ENCODE measurements around the gene HLA-DQA1. TPM values are rescaled to one million over a fixed set of nuclear protein-coding genes. Genes with fewer than 3 reads are reported as not detected.

HLA-DQA1 gene
- total RNA-seq, 1 experiment from 2014 or later, result 0.86 TPM

DNA sequence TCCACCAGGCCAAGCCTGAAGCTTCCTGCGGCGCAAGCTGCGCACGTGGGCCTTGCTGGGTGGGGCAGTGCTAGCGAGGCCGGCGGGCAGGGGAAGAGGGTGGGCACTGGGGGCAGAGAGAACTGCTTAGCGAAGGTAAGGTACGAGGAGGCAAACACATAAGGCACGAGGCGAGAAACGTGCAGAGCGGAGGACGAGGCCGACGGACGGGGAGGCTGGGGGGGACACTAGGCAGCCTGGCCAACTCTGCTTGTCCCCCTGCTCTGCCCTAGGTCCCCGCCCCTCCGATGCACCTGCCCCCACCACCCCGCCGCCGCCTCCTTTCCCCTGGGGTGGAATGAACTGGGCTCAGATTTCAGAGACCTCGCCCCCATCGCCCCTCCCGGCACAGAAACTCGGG is 27.1 kb downstream of the HLA-DQA1 start:
- ATAC-seq, result no peak
- no peaks in the 10 kb centered on the region for H3K4me1 ChIP-seq (ENCODE audit: control insufficient read depth in 1 of 2, insufficient read depth in 2 of 2, low read length in 2 of 2)
- DNase-seq (ENCODE audit: low read depth, low spot score), result no peak
- H4K20me1 ChIP-seq (ENCODE audit: insufficient read depth), result no peaks in the 10 kb centered on the region
- H3K4me3 ChIP-seq (replicated peaks in 1 of 2; ENCODE audit: low read depth in 1 of 2, low read length in 2 of 2), result no peak overlapping the region
- H3K9ac ChIP-seq (ENCODE audit: low read length), result no peak overlapping the region
- no peaks in the 10 kb centered on the region for H3K9me3 ChIP-seq (ENCODE audit: control insufficient read depth in 1 of 2, insufficient read depth in 1 of 2, low read depth in 1 of 2, low read length in 2 of 2)
- H3K79me2 ChIP-seq (ENCODE audit: insufficient read depth, low read length), result no peaks in the 10 kb centered on the region
- no peak overlapping the region for H3K4me2 ChIP-seq (ENCODE audit: low read length)
- ChIA-PET POLR2A (no interaction called here), RAD21 (ENCODE audit: low non-redundant PET in 1 of 2, low total read pairs in 2 of 2, uncharacterized antibody in 2 of 2, unreplicated experiment in 2 of 2) (no interaction called here), CTCF (interaction anchor here (0.9 kb wide), 1 partner anchor 96 kb away, joined by 3 read pairs; no protein-coding TSS in a partner anchor)
- H3K9me2 ChIP-seq (ENCODE audit: insufficient read depth), result no peaks in the 10 kb centered on the region
- no peak overlapping the region for H2AFZ ChIP-seq (ENCODE audit: low read depth, low read length, poor library complexity, severe bottlenecking)
- TF ChIP-seq POLR2AphosphoS5 (IDR thresholded peaks at IDR 0.05; ENCODE audit: low read depth, low read length), result no peak
- TF ChIP-seq, protein P1, sequence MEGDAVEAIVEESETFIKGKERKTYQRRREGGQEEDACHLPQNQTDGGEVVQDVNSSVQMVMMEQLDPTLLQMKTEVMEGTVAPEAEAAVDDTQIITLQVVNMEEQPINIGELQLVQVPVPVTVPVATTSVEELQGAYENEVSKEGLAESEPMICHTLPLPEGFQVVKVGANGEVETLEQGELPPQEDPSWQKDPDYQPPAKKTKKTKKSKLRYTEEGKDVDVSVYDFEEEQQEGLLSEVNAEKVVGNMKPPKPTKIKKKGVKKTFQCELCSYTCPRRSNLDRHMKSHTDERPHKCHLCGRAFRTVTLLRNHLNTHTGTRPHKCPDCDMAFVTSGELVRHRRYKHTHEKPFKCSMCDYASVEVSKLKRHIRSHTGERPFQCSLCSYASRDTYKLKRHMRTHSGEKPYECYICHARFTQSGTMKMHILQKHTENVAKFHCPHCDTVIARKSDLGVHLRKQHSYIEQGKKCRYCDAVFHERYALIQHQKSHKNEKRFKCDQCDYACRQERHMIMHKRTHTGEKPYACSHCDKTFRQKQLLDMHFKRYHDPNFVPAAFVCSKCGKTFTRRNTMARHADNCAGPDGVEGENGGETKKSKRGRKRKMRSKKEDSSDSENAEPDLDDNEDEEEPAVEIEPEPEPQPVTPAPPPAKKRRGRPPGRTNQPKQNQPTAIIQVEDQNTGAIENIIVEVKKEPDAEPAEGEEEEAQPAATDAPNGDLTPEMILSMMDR (IDR thresholded peaks at IDR 0.05 in 2 of 3, conservative IDR thresholded peaks at IDR 0.05 in 1 of 3; ENCODE audit: borderline replicate concordance in 1 of 3, insufficient read depth in 1 of 3, low read depth in 2 of 3, low read length in 2 of 3), result no peak
- no peak for TF ChIP-seq POLR2A (IDR thresholded peaks at IDR 0.05; ENCODE audit: borderline replicate concordance, extremely low read depth, insufficient read depth, insufficient read length)
- TF ChIP-seq, protein P2, sequence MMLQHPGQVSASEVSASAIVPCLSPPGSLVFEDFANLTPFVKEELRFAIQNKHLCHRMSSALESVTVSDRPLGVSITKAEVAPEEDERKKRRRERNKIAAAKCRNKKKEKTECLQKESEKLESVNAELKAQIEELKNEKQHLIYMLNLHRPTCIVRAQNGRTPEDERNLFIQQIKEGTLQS (IDR thresholded peaks at IDR 0.05), result no peak
- TF ChIP-seq TCF7L2 (IDR thresholded peaks at IDR 0.05; ENCODE audit: borderline replicate concordance, extremely low read depth, insufficient read depth, insufficient read length), result no peak
- no peak for TF ChIP-seq YY1 (IDR thresholded peaks at IDR 0.05; ENCODE audit: extremely low read depth, insufficient replicate concordance, low read depth, low read length)
- TF ChIP-seq JUND (IDR thresholded peaks at IDR 0.05), result no peak
- no peak for TF ChIP-seq CBX3 (IDR thresholded peaks at IDR 0.05; ENCODE audit: low read depth)
- TF ChIP-seq RAD21 (IDR thresholded peaks at IDR 0.05; ENCODE audit: low read depth), result no peak
- TF ChIP-seq EGR1 (IDR thresholded peaks at IDR 0.05; ENCODE audit: low read depth), result no peak
- TF ChIP-seq EZH2phosphoT487 (IDR thresholded peaks at IDR 0.05; ENCODE audit: borderline replicate concordance), result no peak
- TF ChIP-seq, protein P3, sequence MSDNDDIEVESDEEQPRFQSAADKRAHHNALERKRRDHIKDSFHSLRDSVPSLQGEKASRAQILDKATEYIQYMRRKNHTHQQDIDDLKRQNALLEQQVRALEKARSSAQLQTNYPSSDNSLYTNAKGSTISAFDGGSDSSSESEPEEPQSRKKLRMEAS (IDR thresholded peaks at IDR 0.05), result no peak
- TF ChIP-seq ZNF274 (IDR thresholded peaks at IDR 0.05; ENCODE audit: low read depth, low read length), result no peak
- TF ChIP-seq CEBPB (IDR thresholded peaks at IDR 0.05; ENCODE audit: low read depth), result no peak
- no peak for TF ChIP-seq SRF (IDR thresholded peaks at IDR 0.05; ENCODE audit: low read depth)
- no peak for TF ChIP-seq SIN3A (IDR thresholded peaks at IDR 0.05; ENCODE audit: low read depth)
- TF ChIP-seq, protein P4, sequence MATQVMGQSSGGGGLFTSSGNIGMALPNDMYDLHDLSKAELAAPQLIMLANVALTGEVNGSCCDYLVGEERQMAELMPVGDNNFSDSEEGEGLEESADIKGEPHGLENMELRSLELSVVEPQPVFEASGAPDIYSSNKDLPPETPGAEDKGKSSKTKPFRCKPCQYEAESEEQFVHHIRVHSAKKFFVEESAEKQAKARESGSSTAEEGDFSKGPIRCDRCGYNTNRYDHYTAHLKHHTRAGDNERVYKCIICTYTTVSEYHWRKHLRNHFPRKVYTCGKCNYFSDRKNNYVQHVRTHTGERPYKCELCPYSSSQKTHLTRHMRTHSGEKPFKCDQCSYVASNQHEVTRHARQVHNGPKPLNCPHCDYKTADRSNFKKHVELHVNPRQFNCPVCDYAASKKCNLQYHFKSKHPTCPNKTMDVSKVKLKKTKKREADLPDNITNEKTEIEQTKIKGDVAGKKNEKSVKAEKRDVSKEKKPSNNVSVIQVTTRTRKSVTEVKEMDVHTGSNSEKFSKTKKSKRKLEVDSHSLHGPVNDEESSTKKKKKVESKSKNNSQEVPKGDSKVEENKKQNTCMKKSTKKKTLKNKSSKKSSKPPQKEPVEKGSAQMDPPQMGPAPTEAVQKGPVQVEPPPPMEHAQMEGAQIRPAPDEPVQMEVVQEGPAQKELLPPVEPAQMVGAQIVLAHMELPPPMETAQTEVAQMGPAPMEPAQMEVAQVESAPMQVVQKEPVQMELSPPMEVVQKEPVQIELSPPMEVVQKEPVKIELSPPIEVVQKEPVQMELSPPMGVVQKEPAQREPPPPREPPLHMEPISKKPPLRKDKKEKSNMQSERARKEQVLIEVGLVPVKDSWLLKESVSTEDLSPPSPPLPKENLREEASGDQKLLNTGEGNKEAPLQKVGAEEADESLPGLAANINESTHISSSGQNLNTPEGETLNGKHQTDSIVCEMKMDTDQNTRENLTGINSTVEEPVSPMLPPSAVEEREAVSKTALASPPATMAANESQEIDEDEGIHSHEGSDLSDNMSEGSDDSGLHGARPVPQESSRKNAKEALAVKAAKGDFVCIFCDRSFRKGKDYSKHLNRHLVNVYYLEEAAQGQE (IDR thresholded peaks at IDR 0.05; ENCODE audit: low read depth), result no peak
- TF ChIP-seq SP1 (IDR thresholded peaks at IDR 0.05; ENCODE audit: low read depth), result no peak
- BruUV-seq (replicated peaks), result no TSS peak
- intact Hi-C loops (cut with micrococcal nuclease), result no loop called here
- no peak overlapping the region for H3K27ac ChIP-seq (ENCODE audit: low read depth, low read length)
- H3K36me3 ChIP-seq (ENCODE audit: control insufficient read depth in 1 of 2, insufficient read depth in 2 of 2, low read length in 2 of 2), result no peaks in the 10 kb centered on the region
- no peaks in the 10 kb centered on the region for H3K27me3 ChIP-seq (ENCODE audit: insufficient read depth, low read length)
